HUDEP-2 (cell line): ENCODE measurements around the gene COL6A2.
"Not testable (repeated sequence)": the region's sequence is repeated elsewhere in the genome, so short reads cannot be mapped to it uniquely, and the experiment has no call there.

Experiments used
- DNase-seq, 76 experiments: peaks; one replicate each; lab custom pipeline; 2025; ENCODE audit not compliant: unreplicated experiment in 76 of 76; lab: John Stamatoyannopoulos, UW

COL6A2 gene

DNA sequence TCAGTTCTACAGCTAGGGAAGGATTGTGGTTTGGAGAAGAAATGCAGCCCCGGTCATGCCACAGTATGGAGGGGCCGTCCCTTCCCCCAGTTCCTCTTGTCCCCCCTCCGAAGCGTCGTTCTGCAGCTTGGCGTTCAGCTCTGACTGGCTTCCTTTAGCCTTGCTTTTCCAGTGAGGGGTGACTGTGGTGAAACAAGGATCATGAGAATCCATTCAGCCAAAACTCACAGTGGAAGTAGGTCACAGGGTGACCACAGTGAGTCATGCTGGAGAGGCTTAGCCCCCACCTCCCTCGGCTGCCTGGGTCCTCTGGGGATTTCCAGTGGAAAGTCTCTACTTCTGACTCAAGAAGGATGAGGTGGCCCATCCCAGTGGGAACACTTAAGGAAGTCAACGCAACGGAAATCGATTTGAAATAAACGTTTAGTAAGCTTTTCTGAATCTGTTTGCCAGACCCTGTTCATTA lies 37.3 kb upstream of the COL6A2 start:
- DNase-seq: no peak

DNA sequence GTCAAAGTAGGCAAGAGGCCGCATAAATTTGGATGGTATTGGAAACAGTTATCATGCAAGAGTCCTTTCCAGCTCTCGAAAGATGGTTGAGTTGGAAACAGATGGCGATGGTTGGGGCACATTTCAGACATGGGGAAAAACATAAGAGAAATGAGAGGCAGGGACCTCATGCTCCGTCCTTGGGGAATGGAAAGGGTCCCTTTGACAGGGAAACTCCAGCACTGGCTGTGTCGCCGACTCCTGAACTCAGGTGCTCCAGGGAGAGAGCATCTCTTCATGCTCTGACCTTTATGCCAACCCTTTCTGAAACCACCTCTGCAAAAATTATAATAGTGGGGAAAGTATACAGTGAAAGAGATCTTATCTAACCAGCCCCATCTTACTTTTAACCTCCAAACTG lies 36.8 kb upstream of the COL6A2 start:
- no peak for DNase-seq

DNA sequence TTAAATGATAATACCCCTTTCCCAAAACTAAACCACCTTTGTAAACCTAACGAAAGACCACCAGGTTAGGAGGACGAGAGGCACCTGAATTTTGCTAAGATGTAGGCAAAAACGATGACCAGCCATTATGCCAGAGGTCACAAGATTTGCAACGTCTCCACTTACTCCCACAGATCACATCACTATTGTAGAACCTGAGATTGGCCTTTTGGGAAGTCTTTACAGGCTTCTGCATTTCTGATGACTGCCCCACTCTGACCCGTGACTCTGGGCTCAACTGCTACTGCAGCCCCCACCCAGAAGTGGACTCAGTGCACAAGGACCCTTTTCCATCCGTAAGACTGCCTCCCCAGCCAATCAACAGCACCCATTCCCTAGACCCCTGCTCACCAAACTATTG lies 36.4 kb upstream of the COL6A2 start:
- no peak for DNase-seq

DNA sequence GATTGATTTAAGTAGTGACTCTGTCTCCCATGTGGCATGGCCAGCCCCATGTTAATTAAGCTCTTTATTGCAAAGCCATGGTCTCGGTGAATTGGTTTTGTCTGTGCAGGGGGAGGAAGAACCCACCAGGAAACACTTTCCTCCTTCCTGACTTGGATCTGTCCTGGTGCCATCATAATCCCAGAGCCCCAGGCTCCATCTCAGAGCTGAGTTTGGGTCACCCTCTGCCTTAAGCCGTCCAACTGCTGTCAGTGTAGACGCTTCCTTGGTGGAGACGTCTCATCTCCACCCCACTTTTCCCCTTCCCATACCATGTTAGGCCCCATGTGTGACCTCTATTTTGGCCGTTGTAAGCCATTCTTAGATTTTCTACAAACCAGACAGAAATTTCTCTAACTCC lies 36.0 kb upstream of the COL6A2 start:
- DNase-seq: no peak

DNA sequence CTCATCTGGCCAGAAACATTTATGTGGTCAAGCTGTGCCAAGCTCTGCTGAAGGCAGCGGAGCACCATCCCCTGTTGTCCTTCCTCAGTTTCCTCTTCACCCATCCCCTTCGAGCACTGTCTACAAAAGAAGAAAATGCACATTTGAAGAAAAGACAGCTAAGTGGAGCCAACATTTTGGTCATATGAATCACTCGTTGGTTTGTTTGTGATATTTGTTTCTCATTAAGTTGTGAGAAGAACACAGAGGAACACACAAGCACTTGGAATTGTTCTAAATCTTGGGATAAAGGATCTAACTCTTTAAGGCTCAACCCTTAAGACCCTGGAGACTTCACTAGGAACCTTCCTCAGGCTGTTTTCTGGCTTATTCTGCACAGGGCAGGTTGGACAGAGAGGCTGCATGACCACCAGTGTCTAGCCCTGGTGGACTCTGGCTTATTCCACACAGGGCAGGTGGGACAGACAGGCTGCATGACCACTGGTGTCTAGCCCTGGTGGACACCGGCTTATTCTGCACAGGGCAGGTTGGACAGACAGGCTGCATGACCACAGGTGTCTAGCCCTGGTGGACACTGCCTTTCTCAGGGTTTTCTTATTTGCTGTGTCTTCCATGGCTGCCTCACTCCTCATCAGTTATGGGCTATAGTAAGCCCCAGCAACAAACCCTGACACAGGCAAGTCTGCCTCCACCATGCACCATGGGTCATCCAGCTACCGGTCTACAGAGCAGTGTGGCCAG lies 35.3 kb upstream of the COL6A2 start:
- DNase-seq: no peak

DNA sequence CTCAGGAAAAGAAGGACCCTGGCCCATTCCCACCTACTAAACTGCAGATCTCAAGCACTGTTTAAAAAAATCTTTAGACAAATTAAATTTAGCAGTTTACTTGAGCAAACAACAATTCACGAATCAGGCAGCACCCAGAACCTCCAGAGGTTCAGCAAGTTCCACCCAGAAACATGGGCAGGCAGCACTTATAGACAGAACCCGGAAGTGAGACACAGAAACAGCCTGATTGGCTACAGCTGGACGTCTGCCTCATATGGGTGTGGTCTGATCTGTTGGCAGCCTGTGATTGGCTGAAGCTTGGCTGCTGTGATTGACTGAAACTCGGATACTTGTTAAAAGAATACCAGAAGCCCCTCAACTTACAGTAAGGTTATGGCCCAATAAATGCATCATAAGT lies 34.7 kb upstream of the COL6A2 start:
- DNase-seq: no peak

DNA sequence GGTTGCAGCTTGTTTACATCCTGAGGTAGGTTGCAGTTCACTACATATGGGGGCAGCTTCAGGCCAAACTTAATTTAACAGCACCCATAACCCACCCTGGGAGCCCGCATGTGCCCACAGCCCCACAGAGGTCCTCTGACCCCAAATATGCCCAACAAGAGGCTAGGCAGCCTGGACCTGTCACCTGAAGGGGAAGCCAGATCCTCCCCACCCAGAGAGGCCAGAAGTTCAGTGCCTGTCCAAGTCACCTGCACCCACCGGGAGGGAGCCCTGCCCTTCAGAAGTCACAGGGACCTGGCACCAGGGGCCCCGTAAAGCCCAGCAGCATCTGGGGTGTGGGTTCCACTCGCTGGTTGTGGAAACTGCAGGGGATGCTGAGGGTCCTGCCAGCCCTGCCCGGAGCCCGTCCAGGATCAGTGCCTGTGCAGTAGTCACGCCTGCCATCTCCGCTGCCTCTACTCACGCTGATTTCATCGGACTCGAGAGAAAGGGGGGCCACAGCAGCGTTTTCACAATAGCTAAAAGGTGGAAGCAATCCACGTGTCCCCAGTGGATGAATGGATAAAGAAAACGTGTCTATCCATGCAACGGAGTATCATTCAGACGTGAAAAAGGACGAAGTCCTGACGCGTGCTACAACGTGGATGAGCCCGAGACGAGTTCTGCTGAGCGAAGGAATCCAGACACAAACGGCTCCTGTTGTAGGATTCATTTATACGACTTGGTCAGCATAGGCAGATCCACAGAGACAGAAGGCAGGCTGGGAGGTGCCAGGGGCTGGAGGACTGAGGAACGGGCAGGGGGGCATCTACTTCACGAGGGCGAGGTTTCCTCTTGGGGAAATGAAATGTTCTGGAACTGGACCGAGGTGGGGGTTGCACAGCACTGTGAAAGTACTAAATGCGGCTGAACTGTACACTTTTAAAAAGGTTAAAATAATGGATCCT lies 33.9 kb upstream of the COL6A2 start:
- DNase-seq: no peak

DNA sequence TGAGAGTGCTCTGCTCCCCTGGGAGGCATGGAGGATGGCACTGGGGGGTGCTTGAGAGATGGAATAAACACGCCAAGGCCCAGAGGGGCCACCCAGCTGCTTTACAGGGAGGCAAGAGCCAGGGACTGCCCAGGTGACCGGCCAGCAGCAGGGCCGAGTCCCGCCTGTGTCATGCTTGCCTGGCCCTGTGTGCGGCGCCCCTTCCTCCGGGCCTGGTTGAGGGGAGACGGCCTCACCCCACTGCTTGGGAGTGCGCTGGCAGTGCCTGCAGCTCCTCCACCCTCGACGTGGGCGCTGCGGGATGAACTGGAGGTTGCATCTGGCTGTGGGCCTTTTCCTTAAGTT lies 33.1 kb upstream of the COL6A2 start:
- no peak for DNase-seq

DNA sequence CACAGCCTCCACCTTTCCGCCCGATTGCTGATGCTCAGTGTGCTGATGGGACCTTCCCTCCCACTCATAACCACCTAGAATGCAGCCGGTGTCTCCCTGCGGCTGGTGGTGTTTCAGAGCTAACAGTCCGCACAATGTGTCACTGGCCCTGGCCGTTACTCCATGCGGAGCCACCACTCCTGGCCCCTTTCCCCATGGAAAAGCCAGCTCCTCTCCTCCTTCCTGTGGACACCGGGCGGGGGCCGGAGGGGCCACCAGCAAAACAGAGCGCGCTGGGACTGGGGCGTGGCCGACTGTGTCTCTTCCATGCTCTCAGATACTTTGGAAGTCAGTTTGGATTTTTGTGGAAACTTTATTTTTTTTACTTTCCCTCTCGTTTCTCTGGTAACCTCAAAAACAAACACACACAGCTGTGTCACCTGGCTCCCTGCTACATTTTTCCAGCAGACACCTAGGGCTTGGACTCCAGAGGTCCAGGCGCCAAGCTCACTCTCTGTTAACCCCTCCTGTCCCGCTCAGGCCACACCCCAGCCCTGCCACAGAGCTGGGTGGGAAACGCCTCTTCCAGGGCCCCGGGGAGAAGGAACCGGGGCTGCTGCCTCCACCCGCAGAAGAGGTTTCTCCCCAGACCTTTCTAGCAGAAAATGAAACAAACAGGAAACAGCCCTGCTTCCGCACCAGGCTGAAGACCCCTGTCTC lies 32.5 kb upstream of the COL6A2 start:
- DNase-seq: peak in 8 of 76 experiments; percentile 8 to 31 (median 14)

DNA sequence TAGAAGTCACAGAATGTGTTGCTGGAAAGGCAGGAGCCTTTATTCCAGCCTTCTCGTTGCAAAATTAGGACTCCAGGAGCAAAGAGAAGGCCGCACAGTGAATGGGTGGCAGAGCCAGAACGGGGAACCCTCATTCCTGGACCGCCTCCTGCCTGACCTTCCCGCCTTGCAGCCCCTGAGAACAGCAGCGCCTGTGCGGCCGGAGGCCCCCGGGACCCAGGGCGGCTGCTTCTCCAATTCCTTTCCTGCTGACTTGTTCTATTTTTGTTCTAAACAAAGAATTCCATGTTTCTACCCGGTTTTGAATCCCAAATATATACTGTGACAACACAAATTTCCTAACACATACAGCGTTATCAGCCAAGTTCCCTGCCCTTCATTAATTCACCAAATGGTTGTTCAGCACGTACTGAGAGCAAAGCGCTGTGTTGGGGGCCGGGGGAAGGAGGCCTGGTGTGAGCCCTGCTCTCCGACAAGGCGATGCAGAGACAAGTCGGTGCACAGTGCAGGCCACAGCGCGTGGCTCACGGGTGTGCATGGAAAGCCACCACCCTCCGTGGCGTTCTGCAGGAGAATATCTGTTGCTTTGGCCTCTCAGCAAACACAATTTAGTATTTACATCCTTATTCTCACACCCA lies 31.9 kb upstream of the COL6A2 start:
- no peak for DNase-seq

DNA sequence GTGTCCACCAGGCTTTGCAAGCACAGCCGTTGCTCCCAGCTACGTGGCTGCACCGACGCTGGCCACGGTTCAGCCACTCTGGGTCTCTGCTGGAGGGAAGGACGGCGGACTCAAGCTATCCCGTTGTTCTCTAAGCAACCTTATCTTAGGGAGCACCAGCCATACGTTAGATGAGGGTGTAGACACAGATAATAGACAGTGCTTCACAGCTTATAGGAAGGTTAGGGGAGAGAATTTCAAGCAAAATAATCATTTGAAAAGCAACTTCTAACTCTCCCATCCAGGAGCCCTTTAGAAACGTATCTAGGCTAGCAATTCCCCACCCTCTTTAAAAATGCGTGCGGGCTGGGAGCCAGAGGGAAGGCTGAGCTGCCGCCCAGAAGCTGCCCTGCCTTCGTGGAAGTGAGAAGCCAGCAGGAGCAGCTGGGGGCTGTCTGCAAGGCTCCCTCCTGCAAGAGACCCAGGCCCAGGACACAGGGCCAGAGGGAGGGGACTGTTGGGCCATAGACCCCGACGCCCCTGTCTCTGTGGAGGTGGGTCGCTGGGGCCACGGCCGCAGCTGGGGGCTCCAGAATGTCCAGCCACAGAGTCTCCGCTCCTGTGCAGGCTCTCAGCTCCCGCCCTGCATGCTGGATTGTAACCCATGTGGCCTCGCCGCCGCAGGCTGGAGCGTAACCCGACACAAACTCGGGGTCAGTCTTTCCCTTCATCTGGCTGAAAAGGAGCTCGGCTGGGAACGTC lies 31.2 kb upstream of the COL6A2 start:
- DNase-seq: peak in 66 of 76 experiments; percentile 15 to 82 (median 50)

DNA sequence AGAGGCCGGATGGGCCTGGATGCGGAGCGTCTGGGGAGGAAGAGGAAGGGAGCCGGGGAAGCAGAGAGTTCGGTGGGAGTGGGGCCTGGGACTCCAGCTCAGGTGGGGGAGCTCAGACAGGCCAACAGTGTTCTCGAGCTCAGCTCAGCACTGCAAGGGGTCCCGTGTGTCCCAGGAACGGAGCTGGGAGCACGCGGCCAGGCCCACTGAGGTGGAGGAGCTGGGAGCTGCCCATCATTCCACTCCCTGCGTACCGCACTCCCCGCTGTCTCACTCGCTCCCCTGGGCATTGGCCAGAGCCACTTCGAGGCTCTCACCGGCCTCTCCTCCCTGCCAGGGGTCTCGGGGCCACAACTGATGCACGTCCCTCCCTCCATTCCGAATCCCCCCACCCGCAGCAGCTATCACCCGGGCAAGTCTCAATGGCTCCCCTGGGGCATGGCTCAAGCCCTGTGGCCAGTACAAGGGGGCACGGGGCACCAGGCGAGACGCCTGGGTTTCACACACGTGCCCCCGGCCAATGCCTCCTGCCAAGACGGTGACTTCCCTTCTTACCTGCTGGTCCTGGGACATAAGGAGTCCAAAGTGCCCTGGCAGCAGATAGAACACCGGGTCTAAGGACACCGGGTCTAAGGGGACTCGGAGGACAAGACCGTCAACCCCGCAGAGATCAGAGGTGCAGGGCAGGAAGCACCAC lies 30.3 kb upstream of the COL6A2 start:
- no peak for DNase-seq

DNA sequence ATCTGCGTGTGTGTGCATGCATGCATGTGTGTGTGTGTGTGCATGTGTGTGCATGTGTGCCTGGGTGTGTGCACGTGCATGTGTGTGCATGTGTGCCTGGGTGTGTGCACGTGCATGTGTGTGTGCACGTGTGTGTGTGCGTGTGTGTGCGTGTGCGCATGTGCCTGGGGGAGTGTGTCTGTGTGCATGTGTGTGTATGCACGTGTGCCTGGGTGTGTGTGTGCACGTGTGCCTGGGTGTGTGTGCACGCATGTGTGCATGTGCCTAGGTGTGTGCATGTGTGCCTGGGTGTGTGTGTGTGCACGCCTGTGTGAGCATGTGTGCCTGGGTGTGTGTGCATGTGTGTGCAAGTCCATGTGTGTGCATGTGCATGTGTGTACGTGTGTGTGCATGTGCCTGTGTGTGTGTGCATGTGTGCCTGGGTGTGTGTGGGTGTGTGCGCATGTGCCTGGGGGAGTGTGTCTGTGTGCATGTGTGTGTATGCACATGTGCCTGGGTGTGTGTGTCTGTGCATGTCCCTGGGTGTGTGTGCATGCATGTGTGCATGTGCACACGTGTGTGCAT lies 29.3 kb upstream of the COL6A2 start:
- no peak for DNase-seq

DNA sequence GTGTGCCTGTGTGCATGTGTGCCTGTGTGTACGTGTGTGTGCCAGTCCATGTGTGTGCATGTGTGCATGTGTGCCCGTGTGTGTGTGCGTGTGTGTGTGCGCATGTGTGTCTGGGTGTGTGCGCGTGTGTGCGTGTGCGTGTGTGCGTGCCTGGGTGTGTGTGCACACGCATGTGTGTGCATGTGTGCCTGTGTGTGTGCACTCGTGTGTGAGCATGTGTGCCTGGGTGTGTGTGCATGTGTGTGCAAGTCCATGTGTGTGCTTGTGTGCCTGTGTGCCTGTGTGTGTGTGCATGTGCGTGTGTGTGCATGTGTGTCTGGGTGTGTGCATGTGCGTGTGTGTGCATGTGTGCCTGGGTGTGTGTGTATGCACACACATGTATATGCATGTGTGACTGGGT lies 28.7 kb upstream of the COL6A2 start:
- no peak for DNase-seq

DNA sequence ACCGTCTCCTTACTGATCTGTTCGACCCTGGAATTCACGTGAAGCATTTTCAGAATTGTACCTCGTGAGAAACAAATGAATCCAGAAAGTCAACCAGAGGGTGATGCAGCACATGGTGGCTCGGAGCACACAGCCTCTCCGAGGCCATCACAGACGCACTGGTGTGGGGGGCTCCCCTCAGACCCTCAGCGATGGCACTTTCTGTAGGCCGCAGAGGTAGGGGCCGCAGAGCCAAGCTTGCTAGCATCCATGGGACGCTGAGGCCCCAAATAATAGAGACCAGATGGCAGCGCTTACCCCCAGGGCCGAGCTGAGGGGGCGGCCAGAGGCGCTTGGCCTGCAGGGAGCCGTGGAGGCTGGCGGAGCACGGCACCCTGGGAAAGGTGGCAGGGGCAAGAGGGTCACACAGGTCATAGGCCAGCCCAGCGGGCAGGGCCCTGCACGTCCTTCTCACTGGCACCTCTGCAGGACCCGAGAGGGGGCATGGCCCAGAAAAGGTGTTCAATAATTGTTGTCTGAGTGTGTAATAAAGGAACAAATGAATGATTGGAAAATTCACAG lies 28.1 kb upstream of the COL6A2 start:
- no peak for DNase-seq

DNA sequence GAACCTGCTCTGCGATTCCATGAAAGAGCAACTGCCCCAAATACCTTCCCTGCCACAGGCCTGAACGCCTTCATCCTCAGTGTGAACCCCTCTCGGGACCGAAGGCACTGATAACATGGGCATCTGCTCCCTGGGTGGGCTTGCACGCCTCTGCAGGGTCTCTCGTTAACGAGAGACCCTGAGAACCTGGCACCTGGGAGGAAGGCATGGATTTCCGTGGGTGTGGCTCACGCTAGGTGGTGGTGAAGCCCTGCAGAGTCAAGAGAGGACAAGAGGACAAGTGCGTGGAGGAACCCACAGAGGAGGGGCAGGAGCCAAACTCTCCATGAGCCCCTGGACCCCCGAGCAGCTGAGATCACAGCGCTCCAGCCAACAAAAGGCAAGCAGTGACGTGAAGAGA lies 26.8 kb upstream of the COL6A2 start:
- DNase-seq: no peak

DNA sequence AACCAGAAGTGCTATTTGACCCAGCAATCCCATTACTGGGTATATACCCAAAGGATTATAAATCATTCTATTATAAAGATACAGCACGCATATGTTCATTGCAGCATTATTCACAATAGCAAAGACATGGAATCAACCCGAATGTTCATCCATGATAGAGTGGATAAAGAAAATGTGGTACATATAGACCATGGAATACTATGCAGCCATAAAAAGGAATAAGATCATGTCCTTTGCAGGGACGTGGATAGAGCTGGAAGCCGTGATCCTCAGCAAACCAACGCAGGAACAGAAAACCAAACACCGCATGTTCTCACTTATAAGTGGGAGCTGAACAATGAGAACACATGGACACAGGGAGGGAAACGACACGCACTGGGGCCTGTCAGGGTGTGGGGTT lies 21.2 kb upstream of the COL6A2 start:
- not testable (repeated sequence) for DNase-seq

DNA sequence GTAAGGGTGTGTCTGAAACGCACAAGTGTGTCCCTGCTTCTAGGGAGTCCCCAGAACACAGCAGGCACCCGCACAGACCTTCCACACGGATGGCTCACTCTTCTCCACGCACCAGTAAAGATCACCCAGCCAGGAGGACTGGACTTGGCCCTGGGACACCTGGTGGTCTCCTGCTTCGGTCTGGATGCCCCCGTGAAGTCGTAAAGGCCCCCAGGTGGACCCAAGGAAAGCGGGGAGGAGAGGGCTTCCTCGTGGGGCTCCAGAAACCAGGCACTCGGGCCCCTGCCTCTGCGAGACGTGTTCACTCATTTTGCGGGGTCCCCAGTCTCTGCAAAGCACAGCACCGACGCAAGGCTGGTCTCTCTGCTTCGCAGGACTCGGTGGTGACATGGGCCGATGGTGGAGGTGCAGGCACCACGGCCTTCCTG lies 20.2 kb upstream of the COL6A2 start:
- no peak for DNase-seq
